Putamen (tissue), 1 donor: ENCODE results near the gene TGM2.
"Not testable (repeated sequence)": the region's sequence is repeated elsewhere in the genome, so short reads cannot be mapped to it uniquely, and the experiment has no call there.

ENCODE experiments used
- DNase-seq: peaks from one replicate; pipeline ENCODE4 v3.0.0-alpha.2; 2016; ENCODE audit warnings: low spot score

The TGM2 gene

DNA sequence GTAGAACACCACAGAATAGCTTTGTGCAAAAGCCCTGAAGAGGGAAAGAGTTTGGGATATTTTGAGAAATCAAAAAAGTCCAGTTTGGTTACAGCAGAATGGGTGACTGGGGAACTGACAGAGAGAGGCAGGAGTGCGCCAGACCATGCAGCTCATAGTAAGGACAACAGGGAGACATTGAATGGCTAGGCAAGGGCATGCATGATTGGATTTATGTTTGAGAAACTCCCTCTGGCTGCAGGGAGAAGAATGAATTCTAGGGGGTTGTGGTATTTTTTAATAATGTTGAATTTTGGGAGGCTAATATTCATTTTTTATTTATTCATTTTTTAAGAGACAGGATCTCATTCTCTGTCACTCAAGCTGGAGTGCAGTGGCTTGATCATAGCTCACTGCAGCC, 49.9 kb downstream of the TGM2 start:
- no peak for DNase-seq

DNA sequence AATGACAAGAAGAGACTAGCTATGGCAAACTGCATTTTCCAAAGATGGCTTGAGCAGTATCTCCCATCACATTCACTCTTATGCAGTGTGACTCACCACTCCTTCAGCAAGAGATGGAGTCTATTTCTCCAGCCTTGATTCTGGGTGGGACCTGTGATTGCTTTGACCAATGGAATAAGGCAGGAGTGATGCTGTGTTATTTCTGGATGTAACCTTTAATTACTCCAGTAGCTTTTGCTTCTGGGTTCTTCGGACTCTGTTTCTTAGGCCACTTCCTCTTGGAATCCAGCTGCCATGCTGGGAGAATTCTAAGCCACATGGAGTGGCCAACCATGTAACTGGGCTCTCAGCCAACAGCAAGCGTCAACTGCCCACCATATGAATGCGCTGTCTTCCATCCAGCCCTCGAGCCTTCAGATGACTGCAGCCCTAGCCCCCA, 50.7 kb downstream of the TGM2 start:
- DNase-seq, result no peak

DNA sequence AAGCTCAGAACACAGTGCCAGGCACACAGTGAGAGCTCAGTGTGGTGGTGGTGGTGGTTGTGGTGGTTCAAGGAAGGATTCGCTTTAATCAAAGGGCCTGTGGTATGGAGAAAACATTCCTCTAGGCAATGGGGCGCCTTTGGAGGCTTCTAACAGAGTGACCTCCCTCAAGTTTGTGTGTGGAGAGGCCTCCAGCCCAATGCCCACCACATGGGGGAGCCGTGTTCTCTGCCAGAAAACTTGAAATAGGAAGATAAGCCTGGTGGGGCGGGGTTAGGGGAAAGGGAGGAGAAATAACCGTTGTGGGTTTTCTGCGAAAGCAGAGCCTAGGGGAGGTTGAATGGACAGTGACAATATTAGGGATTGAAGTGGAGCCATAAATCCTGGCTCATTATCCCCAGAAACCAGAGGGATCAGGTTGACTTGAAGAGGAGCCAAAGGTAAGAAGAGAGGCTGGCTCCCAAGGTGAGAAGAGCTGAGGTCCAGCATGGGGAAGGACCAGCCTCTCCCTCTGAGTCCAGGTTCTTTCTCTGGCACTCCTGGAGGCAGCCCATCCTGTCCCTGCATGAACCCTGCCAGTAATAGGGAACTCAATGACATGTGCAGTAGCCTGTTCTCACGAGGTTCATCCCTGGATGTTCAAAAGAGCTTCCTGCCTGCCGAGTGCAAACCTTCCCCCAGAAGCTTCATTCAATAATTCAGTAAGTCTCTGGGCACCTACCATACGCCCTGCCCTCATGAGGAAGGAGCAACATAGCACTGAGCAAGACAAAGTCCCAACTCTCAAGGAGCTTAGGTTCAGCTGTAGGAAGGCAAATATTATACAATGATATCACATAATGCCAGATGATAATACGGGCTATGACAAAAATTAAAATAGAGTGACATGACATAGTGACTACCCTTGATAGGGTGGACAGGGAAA, 51.4 kb downstream of the TGM2 start:
- no peak for DNase-seq

DNA sequence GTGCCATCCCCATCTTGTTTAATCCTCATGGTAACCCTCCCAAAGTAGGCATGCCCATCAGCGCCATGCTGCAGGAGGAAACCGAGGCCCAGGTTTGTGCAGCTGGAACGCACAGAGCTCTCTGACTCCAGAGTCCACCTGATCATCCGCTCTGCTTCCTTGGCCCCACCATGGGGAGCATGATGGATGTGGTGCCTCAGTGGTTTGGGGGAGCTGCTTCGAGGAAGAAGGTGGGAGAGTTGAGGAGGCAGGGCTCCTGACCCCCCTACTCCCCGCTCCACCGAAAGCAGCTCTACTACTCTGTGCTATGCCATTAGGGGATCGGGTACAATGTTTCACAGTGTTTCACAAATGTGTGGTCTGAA, 52.2 kb downstream of the TGM2 start:
- DNase-seq, result no peak

DNA sequence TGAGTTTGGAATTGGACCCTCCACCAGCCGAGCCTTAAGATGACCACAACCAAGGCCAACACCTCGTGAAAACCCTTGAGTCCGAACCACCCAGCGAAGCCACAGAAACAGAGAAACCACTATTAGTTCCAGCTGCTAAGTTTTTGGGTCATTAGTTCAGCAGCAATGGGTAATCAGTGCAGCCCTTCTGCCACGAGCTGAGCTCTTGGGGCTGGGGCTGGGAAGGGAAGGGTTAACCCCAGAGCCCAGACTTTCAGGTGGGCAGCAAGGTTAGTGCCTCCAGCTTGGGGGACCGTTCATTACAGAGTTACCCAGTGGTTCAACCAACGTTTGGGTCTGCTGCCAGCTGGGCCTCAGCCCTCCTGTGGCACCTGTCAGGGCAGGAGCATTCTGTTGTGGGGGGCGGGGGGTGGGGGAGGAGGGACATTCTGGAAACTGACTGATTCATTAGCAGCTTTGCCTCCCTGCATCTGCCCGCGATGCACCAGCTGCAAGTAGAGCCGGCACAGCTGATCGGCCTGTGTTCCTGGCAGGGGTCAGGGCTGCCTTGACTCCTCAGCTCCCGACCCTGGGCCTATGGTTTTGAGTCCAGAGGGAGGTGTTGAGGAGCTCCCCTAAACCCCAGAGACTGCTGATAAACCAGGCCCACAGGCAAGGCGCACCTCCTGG, 52.7 kb downstream of the TGM2 start:
- DNase-seq, result no peak

DNA sequence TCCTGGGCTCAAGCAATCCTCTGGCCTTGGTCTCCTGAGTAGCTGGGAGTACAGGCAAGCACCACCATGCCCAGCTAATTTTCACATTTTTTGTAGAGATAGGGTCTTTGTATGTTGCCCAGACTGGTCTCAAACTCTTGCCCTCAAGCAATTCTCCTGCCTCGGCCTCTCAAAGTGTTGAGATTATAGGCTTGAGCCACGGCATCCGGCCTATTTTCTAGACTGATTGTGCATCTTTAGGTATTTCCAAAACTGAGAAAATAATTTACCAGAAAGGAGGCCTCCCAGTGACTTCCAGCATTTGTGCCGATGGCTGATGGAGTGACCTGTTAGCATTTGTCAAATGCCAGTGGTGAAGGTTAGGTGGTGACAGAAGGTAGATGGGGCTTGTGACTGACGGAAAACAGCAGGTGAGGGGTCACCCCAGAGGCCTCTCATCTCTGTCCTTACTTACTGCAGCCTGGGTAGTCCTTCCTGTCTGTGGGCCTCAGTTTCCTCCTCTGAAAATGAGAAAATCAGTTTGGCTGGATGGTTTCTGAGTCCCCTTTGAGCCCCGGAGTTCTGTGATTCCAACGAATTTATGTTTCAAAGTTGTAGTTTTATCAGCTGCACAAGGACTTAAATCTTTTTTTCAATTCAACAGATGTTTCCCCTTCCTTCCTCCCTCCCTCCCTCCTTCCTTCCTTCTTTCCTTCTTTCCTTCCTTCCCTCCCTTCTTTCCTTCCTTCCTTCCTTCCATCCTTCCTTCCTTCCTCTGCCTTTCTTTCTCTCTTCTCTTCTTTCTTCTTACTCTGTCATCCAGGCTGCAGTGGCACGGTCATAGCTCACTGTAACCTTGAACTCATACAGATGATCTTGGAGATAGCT, 53.5 kb downstream of the TGM2 start:
- DNase-seq, result no peak

DNA sequence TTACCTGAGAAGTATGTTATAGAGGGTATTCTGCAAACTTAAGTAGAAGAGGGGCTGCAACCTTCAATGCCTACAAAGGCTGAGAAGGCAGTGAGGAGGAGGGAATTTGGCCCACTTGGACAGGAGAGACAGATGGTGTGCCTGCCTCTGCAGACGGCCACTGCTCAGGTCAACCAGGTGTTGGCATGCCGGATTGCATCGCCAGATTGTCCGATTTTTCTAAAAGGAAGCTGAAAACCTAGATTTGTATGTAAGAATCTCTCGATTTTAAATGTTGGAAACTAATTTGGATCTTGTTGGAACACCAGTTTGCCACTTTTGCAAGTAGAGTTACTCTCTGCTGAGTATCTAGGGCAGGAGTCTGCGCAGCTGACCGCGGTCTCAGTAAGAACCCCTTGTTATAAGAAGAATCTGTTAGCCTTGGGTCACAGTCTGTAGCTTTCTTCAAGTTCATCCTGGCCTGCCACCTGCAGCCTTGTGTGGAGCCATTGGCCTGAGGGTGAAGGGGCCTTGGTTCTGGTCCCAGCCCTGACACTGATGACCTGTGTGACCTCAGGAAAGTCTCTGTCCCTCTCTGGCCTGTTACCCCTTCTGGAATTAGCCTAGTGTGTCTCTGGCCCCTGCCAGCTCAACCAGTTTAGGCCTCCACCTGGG, 54.4 kb downstream of the TGM2 start:
- no peak for DNase-seq

DNA sequence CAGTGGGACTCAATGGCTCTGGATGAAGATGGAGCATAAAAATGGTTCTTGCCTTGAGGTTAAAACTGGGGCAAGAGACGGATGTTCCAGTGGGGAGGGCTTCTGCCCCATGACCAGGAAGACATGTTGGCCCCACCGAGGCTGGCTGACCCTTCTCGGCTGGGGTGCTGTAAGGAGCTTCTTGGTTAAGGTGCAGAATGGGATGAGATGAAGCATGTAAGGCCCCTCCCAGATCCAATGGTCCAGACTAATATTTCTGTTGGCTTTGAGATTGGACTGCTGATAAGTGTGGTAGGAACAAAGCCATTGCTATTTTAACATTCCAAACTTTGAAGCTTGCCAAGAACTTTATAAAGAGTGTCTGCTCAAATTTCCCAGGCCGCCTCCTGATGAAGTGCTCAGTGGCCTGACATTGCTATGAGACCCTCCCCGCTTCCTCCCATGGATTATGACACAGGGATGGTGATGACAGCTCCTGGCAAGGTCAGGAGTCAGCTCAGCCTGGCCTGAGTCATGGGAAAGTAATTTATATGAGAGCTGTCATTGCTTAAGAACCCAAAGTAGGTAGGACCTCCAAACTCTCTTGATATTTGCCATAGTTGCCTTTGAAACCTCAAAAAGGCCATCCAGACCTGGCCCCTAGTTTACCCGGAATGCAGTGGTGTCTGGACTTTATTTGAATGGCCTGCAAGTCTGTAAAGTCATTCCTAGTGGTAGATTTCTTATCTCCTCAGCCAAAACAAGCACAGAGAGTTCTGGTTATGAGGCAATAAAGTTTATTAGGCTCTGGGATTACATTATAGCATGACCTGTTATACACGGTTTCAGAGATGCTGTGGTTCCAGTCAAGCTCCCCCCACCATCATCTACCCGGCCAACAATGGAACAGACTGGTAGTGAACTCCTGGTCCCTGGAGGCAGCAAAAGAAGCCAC, 55.2 kb downstream of the TGM2 start:
- DNase-seq, result no peak

DNA sequence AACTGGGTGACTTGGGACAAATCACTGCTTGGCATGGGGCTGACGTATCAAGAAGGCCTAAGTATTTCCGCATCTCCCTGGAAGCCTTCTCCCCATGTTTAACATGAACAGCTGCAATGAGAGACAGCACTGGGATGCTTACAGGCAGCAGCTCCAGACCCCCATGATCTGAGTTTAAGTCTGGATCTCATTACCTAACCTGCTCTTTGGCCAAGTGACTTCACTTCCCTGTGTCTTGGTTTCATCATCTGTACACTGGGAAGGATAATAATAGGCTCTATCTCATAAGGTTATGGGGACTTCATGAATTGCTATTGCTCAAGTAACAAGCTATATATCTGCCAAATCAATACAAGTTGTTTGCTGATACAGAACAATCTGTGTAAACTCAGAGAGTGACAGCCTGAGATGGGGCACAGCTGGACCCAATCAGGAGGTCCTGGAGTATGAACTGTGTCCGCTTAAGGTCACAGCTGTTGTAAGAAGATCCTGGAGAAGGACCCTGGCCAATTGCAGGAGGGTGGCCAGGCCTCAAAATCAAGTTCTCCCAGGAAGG, 56.0 kb downstream of the TGM2 start:
- no peak for DNase-seq

DNA sequence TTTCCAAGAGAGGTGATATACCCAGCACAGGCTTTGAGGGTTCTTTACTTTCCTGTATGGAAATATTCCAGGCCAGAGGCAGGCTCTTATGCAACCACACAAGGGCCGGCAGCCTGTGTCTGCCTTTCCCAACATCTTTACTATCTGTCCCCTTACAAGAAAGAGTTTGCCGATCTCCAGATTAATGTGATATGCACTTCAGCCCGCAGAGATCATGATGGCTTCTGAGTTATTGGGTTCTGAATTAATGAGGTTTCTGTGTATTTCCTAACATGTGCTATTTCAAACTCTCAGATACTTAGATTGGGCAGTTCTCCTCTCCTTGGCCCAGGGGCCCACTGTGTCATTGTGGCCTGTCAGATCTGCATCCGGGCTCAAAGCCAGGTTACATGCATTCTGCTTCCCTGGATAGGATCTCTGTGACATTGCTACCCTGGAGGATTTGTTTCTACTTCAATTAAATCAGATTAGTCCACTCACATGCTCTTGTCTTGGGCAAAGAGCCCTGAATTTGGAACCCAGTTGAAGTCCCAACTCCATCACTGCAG, 56.6 kb downstream of the TGM2 start:
- DNase-seq, result no peak

DNA sequence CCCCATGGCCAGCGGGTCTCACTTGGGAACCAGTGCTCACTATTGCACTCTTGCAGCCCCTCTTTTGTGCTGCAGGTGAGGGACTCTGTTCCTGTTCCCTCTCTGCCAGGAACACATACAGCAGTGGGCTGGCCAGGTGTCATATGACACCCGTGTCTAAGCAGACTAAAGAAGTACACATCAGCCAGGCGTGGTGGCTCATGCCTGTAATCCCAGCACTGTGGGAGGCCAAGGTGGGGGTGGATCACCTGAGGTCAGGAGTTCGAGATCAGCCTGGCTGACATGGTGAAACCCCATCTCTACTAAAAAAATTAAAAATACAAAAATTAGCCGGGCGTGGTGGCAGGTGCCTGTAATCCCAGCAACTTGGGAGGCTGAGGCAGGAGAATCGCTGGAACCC, 57.2 kb downstream of the TGM2 start:
- DNase-seq, result not testable (repeated sequence)

DNA sequence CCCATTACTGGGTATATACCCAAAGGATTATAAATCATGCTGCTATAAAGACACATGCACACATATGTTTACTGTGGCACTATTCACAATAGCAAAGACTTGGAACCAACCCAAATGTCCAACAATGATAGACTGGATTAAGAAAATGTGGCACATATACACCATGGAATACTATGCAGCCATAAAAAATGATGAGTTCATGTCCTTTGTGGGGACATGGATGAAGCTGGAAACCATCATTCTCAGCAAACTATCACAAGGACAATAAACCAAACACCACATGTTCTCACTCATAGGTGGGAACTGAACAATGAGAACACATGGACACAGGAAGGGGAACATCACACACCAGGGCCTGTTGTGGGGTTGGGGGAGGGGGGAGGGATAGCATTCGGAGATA, 57.7 kb downstream of the TGM2 start:
- not testable (repeated sequence) for DNase-seq

DNA sequence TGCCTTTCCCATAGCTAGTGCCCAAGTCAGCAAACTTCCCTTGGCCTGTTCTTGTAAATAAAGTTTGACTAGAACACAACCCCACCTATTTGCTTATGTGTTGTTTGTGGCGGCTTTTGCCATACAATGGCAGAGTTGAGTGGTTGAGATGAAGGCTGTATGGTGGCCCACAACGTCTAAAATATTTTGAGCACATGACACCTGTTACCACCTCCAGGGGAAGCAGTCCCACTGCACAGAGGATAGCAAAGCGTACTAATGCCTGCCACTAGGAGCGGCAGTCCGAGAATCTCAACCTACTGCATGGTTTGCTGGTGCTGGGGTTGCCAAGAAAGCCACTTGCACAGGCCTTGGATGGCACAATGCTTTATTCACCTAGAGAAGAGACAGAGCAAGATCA, 58.6 kb downstream of the TGM2 start:
- DNase-seq, result no peak

DNA sequence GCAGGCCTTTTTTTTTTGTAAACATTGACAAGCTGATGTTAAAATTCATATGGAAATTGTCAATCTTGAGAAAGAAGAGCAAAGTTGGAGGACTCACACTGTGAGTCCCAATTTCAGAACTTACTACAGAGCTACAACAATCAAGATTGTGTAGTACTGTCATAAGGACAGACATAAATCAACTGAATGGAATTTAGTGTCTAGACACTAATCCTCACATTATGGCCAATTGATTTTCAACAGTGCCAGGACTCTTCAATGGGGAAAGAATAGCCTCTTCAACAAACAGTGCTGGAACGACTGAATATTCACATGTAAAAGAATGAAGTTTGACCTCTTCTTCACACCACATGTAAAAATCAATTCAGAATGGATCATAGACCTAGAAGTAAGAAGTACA, 60.8 kb downstream of the TGM2 start:
- no peak for DNase-seq

DNA sequence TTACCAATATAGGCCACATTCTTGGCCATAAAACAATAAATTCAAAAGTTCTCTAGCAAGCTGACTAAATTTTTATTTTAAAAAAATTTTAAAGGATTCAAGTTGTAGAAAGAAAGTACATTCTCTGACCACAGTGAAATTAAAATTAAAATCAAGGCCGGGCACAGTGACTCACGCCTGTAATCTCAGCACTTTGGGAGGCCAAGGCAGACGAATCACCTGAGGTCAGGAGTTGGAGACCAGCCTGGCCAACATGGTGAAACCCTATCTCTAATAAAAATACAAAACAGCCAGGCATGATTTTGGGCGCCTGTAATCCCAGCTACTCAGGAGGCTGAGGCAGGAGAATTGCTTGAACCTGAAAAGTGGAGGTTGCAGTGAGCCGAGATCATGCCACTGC, 62.9 kb downstream of the TGM2 start:
- not testable (repeated sequence) for DNase-seq

DNA sequence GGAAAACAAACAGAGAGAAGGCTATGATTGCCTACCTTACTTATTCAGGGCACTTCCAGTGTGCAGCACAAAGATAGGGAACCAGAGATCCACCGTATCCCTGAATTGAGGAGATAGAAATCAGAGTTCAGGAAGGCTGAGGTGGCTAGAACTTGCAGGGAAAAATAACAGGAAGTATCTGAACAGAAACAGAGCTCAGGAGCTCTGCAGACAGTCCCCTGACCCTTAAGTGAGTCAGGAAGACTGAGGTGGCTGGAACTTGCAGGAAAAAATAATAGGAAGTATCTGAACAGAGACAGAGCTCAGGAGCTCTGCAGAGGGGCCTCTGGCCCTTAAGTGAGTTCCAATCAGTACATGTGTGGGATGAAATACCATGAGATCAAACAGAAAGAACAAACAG, 66.1 kb downstream of the TGM2 start:
- DNase-seq, result no peak

DNA sequence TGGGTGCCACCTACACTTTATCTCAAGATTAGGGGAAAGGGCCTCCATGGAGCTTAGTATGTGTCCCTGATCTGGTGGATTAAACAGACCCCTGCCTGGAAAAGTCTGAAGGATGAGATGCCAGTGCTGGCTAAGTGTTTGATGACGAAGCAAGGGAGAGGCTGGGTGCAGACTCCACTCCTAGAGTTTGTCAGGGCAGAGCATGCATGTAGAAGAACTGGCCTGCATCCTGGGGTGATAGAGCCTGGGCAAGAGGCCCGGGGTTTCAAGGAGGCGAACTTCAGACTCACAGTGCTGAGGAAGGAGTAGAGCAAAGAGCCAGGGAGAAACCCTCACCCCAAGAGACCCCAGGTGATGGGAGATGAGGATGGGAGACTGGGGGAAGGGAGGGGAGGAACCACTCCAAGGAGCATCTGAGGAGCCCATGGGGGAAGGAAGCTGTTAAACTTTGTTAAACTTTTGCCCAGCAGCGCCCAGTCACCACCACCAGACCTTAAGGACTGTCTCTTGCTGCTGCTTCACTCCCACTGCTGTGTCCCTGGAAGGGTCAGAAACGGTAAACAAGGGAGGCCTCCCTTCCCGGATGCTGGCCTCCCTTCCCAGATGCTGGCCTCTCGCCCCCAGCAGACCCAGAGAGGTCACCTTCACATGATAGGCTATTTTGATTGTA, 69.9 kb downstream of the TGM2 start:
- no peak for DNase-seq

DNA sequence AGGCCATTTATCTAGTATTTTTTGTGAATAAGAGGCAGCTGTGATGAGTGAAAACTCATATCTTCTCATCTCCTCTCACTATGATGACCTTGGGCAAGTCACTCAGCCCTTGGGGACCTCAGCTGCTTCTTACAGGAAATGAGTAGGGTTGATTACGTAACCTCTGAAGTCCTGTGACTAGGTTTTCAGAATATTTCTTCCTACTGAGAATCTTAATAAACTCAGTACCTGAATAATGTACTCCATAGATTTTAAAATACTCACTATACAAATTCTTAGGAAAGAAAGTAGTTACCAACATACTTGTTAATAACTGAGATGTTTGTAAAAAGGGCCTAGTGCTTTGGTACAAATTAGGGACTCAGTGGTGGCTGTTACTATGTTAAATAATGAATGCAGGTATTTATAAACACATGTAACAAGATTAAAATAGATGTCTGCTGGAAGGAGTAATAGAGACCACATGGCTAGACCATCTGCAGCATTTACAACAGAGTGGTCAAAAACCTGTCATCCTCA, 70.6 kb downstream of the TGM2 start:
- no peak for DNase-seq

DNA sequence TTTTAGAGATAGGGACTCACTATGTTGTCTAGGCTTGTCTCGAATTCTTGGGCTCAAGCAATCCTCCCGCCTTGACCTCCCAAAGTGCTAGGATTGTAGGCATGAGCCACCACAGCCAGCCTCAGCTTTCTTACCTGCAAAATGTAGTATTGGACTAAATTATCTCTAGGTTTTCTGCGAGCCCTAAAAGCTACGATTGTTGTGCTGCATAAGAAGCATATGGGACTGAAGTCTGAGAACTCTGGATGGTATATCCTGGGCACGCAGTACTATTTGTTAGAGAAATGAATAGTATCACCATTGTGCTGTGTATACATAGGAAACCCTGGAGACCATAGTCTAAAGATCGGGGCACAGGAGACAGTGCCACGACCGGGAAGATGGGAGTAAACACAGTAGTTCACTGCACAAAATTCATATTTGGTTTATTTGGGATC, 71.4 kb downstream of the TGM2 start:
- no peak for DNase-seq
